Measurements from ENCODE around the gene POU2AF1.

DNA sequence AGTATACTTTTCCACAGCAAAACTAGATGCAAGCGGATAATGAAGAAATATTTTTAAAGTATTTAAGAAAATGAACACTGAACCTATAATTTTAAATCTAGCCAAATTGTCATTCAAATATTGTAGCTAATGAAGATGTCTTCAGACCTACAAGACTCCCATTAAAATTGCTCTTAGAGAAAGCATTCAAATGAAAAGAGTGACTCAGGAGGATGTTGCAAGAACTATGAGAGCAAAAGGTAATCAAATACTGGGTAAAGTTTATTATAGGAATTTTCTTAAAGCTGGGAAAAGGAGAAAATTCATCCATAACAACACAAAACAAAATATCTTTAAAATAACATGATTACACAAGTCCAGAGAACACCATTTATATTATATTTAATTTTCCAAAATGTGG is 5.4 kb upstream of the POU2AF1 start:
- TF ChIP-seq, protein P1, sequence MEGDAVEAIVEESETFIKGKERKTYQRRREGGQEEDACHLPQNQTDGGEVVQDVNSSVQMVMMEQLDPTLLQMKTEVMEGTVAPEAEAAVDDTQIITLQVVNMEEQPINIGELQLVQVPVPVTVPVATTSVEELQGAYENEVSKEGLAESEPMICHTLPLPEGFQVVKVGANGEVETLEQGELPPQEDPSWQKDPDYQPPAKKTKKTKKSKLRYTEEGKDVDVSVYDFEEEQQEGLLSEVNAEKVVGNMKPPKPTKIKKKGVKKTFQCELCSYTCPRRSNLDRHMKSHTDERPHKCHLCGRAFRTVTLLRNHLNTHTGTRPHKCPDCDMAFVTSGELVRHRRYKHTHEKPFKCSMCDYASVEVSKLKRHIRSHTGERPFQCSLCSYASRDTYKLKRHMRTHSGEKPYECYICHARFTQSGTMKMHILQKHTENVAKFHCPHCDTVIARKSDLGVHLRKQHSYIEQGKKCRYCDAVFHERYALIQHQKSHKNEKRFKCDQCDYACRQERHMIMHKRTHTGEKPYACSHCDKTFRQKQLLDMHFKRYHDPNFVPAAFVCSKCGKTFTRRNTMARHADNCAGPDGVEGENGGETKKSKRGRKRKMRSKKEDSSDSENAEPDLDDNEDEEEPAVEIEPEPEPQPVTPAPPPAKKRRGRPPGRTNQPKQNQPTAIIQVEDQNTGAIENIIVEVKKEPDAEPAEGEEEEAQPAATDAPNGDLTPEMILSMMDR (conservative IDR thresholded peaks at IDR 0.05 in 1 of 2, IDR thresholded peaks at IDR 0.05 in 1 of 2; ENCODE audit: extremely low read depth in 1 of 2, insufficient read depth in 1 of 2, low read depth in 1 of 2, low read length in 2 of 2): no peak
- no peak for TF ChIP-seq EZH2 (IDR thresholded peaks at IDR 0.05; ENCODE audit: borderline replicate concordance, low read length)
